Activated B cell treated with CpG ODN at 0.5 μM for 24 hours (primary cell): Measurements from ENCODE around the gene RLF. TPM values are rescaled to one million over a fixed set of nuclear protein-coding genes. Genes with fewer than 3 reads are reported as not detected.
"Not testable (repeated sequence)": the region's sequence is repeated elsewhere in the genome, so short reads cannot be mapped to it uniquely, and the experiment has no call there.

Source experiments
- ATAC-seq: fragments of 200-7000 bp; cut with Tn5 transposase; one replicate; pipeline ENCODE4 v1.10.0; 2021; ENCODE audit warnings: low read depth, mild to moderate bottlenecking, moderate library complexity
- CTCF ChIA-PET: fragments of 350-600 bp; sonication (Branson Sonifier 250); formaldehyde crosslinking; loops from one replicate; lab custom pipeline; 2021; ENCODE audit warnings: antibody characterized with exemption; lab: Charles Lee
- POLR2A ChIA-PET: fragments of 350-600 bp; sonication (Branson Sonifier 250); formaldehyde crosslinking; loops from one replicate; lab custom pipeline; 2021; ENCODE audit warnings: antibody characterized with exemption; lab: Charles Lee
- DNase-seq: peaks from one replicate; pipeline ENCODE4 v3.0.0; 2022
- H3K27ac Mint-ChIP-seq: one replicate; pipeline ENCODE4 v1.8.0; 2020; ENCODE audit warnings: mixed read lengths
- H3K27me3 Mint-ChIP-seq: one replicate; pipeline ENCODE4 v1.8.0; 2021; ENCODE audit warnings: mixed read lengths
- H3K36me3 Mint-ChIP-seq: one replicate; pipeline ENCODE4 v1.8.0; 2021; ENCODE audit warnings: low read depth, mixed read lengths
- H3K4me1 Mint-ChIP-seq: one replicate; pipeline ENCODE4 v1.8.0; 2021; ENCODE audit warnings: mixed read lengths
- H3K4me3 Mint-ChIP-seq: one replicate; pipeline ENCODE4 v1.8.0; 2020; ENCODE audit warnings: mild to moderate bottlenecking, mixed read lengths
- H3K9me3 Mint-ChIP-seq: one replicate; pipeline ENCODE4 v1.8.0; 2020; ENCODE audit warnings: mixed read lengths
- intact Hi-C: fragments of 100-400 bp; cut with micrococcal nuclease; formaldehyde crosslinking; loops from one replicate; pipeline ENCODE4 v1.15.1; 2024
- total RNA-seq: library from RNA; stranded (reverse); gene quantifications from 2 replicates; pipeline ENCODE4 v1.2.3, GENCODE V29; 2022
- TF ChIP-seq, protein P1 (sequence below): fragments of 200-600 bp; IDR thresholded peaks from one replicate; pipeline ENCODE4 v1.8.0; 2022; ENCODE audit warnings: antibody characterized with exemption, mild to moderate bottlenecking

Gene RLF
- total RNA-seq, 1 donor from 2014 or later, result 19.2 TPM

DNA sequence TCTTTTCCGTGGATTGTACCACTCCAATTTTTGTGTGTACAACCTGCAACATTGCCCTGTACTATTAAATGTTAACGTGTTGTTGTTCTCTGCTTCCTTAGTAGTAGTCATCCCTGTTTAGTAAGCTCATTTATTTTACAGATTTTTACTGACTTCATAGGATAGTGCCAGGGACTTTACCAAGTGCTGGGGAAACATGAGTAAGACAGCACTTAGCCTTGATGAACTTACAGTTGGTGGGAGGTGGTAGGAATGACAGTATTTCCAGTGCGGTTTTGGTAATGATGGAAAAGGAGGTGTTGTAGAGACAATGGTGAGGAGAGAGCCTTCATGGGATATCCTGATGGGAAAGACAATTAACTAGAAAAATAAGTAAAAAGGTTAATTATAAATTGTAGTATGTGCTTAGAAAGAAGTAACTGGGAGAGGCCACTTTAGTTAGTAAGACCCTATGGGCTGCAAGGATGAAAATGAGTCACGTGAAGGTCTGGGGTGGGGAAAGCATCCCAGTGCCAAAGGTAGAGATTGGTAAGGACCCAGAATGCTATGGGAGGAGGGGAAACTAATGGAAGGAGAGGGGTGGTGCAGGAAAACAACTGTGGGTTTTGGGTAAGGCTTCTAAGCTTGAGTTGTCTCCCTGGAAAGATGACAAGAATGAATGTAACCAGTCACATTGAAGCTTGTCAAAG lies 1.7 kb downstream of the RLF start:
- no peak for DNase-seq
- Mint-ChIP-seq H3K27ac (no peak overlapping the region), H3K9me3 (no peaks in the 10 kb centered on the region), H3K27me3 (no peaks in the 10 kb centered on the region), H3K36me3 (peaks cover 4% of the 10 kb centered on the region), H3K4me3 (no peak overlapping the region), H3K4me1 (peaks cover 34% of the 10 kb centered on the region)
- TF ChIP-seq, protein P1, sequence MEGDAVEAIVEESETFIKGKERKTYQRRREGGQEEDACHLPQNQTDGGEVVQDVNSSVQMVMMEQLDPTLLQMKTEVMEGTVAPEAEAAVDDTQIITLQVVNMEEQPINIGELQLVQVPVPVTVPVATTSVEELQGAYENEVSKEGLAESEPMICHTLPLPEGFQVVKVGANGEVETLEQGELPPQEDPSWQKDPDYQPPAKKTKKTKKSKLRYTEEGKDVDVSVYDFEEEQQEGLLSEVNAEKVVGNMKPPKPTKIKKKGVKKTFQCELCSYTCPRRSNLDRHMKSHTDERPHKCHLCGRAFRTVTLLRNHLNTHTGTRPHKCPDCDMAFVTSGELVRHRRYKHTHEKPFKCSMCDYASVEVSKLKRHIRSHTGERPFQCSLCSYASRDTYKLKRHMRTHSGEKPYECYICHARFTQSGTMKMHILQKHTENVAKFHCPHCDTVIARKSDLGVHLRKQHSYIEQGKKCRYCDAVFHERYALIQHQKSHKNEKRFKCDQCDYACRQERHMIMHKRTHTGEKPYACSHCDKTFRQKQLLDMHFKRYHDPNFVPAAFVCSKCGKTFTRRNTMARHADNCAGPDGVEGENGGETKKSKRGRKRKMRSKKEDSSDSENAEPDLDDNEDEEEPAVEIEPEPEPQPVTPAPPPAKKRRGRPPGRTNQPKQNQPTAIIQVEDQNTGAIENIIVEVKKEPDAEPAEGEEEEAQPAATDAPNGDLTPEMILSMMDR, result no peak
- intact Hi-C loops, result loop anchor here (5.0 kb wide), 1 partner anchor 504 kb away; the partner anchor contains the start of gene RIMS3
- ChIA-PET CTCF (interaction anchor here (1.0 to 2.7 kb wide), 6 partner anchors 8 to 242 kb away, joined by 3 to 13 read pairs (median 3); partner anchors contain the start of gene COL9A2), POLR2A (interaction anchor here (0.5 to 3.0 kb wide), 8 partner anchors 10 to 290 kb away, joined by 3 to 12 read pairs (median 8); partner anchors contain the start of genes CAP1 and ZMPSTE24)
- ATAC-seq, result no peak

DNA sequence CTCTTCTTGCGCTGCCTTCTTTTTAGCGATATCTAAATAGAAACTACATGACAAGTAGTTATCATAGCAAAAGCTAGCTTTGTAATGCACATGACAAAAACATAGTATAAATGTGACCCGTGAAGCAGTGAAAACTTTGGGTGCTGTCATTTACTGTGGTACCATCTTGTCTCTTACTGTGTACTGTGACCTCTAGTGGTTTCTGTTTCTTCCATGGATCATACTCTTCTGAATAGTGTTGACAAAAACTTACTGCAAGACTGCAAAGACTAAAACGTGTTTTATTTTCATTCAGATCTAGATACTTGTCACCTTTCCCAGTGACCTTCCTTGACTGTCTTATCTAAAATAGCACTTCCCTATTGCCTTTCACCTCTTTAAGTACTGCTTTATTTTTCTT lies 6.1 kb downstream of the RLF start:
- no peak for DNase-seq
- POLR2A ChIA-PET, result no interaction called here
- Mint-ChIP-seq H3K4me1 (peaks cover 39% of the 10 kb centered on the region), H3K36me3 (no peaks in the 10 kb centered on the region), H3K4me3 (no peak overlapping the region), H3K27ac (no peak overlapping the region), H3K9me3 (no peaks in the 10 kb centered on the region), H3K27me3 (no peaks in the 10 kb centered on the region)
- intact Hi-C loops, result no loop called here
- ATAC-seq, result no peak
- CTCF ChIA-PET, result interaction anchor here (0.9 to 1.1 kb wide), 2 partner anchors 15 to 23 kb away, joined by 3 read pairs; no protein-coding TSS in a partner anchor
- TF ChIP-seq, protein P1, result no peak

DNA sequence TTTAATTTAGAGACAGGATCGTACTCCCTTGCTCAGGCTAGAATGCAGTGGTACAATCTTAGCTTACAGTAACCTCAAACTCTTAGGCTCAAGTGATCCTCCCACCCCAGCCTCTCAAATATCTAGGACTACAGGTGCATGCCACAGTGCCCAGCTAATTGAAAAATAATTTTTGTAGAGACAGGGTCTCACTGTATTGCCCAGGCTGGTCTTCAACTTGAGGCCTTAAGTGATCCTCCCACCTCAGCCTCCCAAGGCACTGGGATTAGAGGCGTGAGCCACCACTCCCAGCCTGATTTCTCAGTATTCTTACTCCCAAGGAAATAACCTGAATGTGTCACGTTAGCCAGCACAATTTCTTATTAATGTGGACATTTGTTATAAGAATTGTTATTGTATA lies 9.8 kb downstream of the RLF start:
- no peak for ATAC-seq
- Mint-ChIP-seq H3K4me3 (no peak overlapping the region), H3K36me3 (peaks cover 2% of the 10 kb centered on the region), H3K27me3 (no peaks in the 10 kb centered on the region), H3K9me3 (no peaks in the 10 kb centered on the region), H3K27ac (no peak overlapping the region), H3K4me1 (peaks cover 54% of the 10 kb centered on the region)
- ChIA-PET POLR2A (interaction anchor here (1.6 kb wide), 1 partner anchor 9 kb away, joined by 8 read pairs; the partner anchor contains the start of gene RLF), CTCF (interaction anchor here (0.8 to 2.3 kb wide), 3 partner anchors 8 to 27 kb away, joined by 3 to 8 read pairs (median 4); no protein-coding TSS in a partner anchor)
- TF ChIP-seq, protein P1, result no peak
- DNase-seq, result no peak
- intact Hi-C loops, result no loop called here

DNA sequence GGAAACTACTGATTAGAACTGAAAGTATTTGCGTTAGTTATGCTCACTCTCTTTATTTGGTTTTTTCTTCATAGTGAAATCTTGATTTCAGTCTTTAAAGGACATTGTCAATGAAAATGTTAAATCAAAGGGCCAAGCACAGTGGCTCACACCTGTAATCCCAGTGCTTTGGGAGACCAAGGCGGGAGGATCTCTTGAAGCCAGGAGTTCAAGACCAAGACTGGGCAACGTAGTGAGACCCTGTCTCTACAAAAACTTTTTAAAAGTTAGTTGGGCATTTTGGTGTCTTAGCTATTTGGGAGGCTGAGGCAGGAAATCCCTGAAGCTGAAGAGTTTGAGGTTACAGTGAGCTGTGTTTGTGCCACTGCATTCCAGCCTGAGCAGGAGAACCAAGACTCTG lies 13.6 kb downstream of the RLF start:
- no peaks in the 10 kb centered on the region for H3K27me3 Mint-ChIP-seq
- H3K36me3 Mint-ChIP-seq, result peaks cover 8% of the 10 kb centered on the region
- intact Hi-C loops, result no loop called here
- ATAC-seq, result no peak
- no peak overlapping the region for H3K4me3 Mint-ChIP-seq
- ChIA-PET CTCF (interaction anchor here (1.5 kb wide), 1 partner anchor 23 kb away, joined by 3 read pairs; no protein-coding TSS in a partner anchor), POLR2A (no interaction called here)
- TF ChIP-seq, protein P1, result no peak
- H3K9me3 Mint-ChIP-seq, result no peaks in the 10 kb centered on the region
- DNase-seq, result no peak
- peaks cover 59% of the 10 kb centered on the region for H3K4me1 Mint-ChIP-seq
- peak overlapping the region; percentile 42 for H3K27ac Mint-ChIP-seq

DNA sequence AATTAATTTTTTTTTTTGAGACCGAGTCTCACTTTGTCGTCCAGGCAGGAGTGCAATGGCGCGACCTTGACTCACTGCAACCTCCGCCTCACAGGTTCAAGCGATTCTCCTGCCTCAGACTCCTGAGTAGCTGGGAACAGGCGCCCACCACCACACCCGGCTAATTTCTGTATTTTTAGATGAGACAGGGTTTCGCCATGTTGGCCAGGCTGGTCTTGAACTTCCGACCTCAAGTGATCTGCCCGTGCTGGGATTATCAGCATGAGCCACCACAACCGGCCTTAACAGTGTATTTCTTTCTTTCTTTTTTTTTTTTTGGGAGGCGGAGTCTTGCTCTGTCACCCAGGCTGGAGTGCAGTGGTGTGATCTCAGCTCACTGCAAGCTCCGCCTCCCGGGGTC lies 15.8 kb downstream of the RLF start:
- peaks cover 58% of the 10 kb centered on the region for H3K4me1 Mint-ChIP-seq
- H3K36me3 Mint-ChIP-seq, ATAC-seq, H3K27me3 Mint-ChIP-seq, DNase-seq, H3K9me3 Mint-ChIP-seq, CTCF ChIA-PET, POLR2A ChIA-PET, H3K27ac Mint-ChIP-seq, H3K4me3 Mint-ChIP-seq: not testable (repeated sequence)
- intact Hi-C loops, result loop anchor here (2.0 kb wide), 1 partner anchor 14 kb away; no protein-coding TSS in a partner anchor
